ENCODE data around the gene ARV1.

Gene ARV1

GRCh38 chr1:230992100-230992774, 13.3 kb downstream of the ARV1 start:
- Histone ChIP-seq H3K4me1 (ENCODE audit: insufficient read depth, low read length, poor library complexity, severe bottlenecking) (no peaks in the 10 kb centered on the region), H3K4me3 (ENCODE audit: low read length, poor library complexity, severe bottlenecking) (no peak overlapping the region), H3K9me3 (ENCODE audit: insufficient read depth, low read depth, low read length) (no peaks in the 10 kb centered on the region), H3F3A (ENCODE audit: low read depth) (no peaks in the 10 kb centered on the region), H3K9ac (ENCODE audit: low read depth, low read length, poor library complexity, severe bottlenecking) (no peak overlapping the region), H3K4me2 (ENCODE audit: low read depth, low read length, poor library complexity, severe bottlenecking) (no peak overlapping the region), H2AFZ (ENCODE audit: low read length) (no peak overlapping the region), H3K36me3 (ENCODE audit: insufficient read depth, low read length) (no peaks in the 10 kb centered on the region), H3K9me2 (replicated peaks; ENCODE audit: low read depth, low read length) (no peaks in the 10 kb centered on the region), H3K27me3 (ENCODE audit: insufficient read depth, low read length, poor library complexity, severe bottlenecking) (no peaks in the 10 kb centered on the region), H3K79me2 (ENCODE audit: insufficient read depth, low read length) (no peaks in the 10 kb centered on the region), H4K20me1 (ENCODE audit: insufficient read depth, low read length, poor library complexity, severe bottlenecking) (no peaks in the 10 kb centered on the region)
- TF ChIP-seq, protein P1, sequence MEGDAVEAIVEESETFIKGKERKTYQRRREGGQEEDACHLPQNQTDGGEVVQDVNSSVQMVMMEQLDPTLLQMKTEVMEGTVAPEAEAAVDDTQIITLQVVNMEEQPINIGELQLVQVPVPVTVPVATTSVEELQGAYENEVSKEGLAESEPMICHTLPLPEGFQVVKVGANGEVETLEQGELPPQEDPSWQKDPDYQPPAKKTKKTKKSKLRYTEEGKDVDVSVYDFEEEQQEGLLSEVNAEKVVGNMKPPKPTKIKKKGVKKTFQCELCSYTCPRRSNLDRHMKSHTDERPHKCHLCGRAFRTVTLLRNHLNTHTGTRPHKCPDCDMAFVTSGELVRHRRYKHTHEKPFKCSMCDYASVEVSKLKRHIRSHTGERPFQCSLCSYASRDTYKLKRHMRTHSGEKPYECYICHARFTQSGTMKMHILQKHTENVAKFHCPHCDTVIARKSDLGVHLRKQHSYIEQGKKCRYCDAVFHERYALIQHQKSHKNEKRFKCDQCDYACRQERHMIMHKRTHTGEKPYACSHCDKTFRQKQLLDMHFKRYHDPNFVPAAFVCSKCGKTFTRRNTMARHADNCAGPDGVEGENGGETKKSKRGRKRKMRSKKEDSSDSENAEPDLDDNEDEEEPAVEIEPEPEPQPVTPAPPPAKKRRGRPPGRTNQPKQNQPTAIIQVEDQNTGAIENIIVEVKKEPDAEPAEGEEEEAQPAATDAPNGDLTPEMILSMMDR (conservative IDR thresholded peaks at IDR 0.05; ENCODE audit: low read length), result no peak
- TF ChIP-seq EZH2phosphoT487 (IDR thresholded peaks at IDR 0.05; ENCODE audit: borderline replicate concordance), result no peak

DNA sequence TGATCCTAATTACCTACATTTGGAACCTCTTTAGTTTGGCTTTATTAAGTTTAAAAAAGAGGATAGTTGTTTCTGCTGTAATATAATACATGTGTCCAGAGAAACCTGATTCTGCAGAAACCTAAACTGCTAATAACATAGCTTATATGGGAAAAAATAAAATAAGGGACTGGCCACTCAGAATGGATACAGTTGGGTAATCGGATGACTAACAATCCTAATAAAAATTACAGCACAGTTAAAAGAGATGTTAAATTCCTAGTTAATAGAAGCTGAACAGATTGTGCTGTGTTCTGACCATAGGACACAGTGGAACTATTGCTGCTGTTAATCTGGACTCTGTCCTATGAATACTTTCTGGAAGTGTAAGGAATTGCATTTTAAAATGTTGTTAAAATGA, 16.0 kb downstream of the ARV1 start:
- Histone ChIP-seq H3K27me3 (ENCODE audit: insufficient read depth, low read length, poor library complexity, severe bottlenecking) (no peaks in the 10 kb centered on the region), H3K4me2 (ENCODE audit: low read depth, low read length, poor library complexity, severe bottlenecking) (no peak overlapping the region), H3F3A (ENCODE audit: low read depth) (no peaks in the 10 kb centered on the region), H3K9ac (ENCODE audit: low read depth, low read length, poor library complexity, severe bottlenecking) (no peak overlapping the region), H2AFZ (ENCODE audit: low read length) (no peak overlapping the region), H3K4me3 (ENCODE audit: low read length, poor library complexity, severe bottlenecking) (no peak overlapping the region), H3K79me2 (ENCODE audit: insufficient read depth, low read length) (no peaks in the 10 kb centered on the region), H3K36me3 (ENCODE audit: insufficient read depth, low read length) (no peaks in the 10 kb centered on the region; the same call in 1 of the 2 replicates), H3K9me3 (ENCODE audit: insufficient read depth, low read depth, low read length) (no peaks in the 10 kb centered on the region), H3K4me1 (ENCODE audit: insufficient read depth, low read length, poor library complexity, severe bottlenecking) (no peaks in the 10 kb centered on the region), H4K20me1 (ENCODE audit: insufficient read depth, low read length, poor library complexity, severe bottlenecking) (no peaks in the 10 kb centered on the region), H3K9me2 (replicated peaks; ENCODE audit: low read depth, low read length) (no peaks in the 10 kb centered on the region)
- TF ChIP-seq EZH2phosphoT487 (IDR thresholded peaks at IDR 0.05; ENCODE audit: borderline replicate concordance), result no peak
- TF ChIP-seq, protein P1 (conservative IDR thresholded peaks at IDR 0.05; ENCODE audit: low read length), result no peak

DNA sequence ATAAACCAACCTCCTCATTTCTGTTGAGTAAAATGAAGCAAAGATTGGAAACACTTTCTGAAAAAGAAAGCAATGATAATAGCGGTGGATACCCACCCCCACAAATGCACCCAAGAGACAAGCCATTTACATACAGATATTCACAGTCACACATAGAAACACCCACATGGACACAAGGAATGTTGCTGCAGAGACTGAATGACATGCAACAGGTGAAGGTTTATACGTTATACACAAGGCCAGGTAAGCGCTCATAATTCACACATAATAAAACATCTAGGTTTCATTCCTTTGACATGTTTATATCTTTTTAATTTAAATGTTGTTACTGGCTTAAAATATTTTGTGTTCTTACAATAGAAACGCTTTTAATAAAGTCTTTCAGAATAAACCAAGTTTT, 21.3 kb downstream of the ARV1 start:
- H3K9me2 ChIP-seq (replicated peaks; ENCODE audit: low read depth, low read length), result no peaks in the 10 kb centered on the region
- no peaks in the 10 kb centered on the region for H3K27me3 ChIP-seq (ENCODE audit: insufficient read depth, low read length, poor library complexity, severe bottlenecking)
- no peaks in the 10 kb centered on the region; the same call in 1 of the 2 replicates for H3K36me3 ChIP-seq (ENCODE audit: insufficient read depth, low read length)
- H2AFZ ChIP-seq (ENCODE audit: low read length), result no peak overlapping the region
- no peak overlapping the region for H3K4me2 ChIP-seq (ENCODE audit: low read depth, low read length, poor library complexity, severe bottlenecking)
- H4K20me1 ChIP-seq (ENCODE audit: insufficient read depth, low read length, poor library complexity, severe bottlenecking), result no peaks in the 10 kb centered on the region
- TF ChIP-seq, protein P1 (conservative IDR thresholded peaks at IDR 0.05; ENCODE audit: low read length), result no peak
- TF ChIP-seq EZH2phosphoT487 (IDR thresholded peaks at IDR 0.05; ENCODE audit: borderline replicate concordance), result no peak
- peaks cover 4% of the 10 kb centered on the region; the same call in 1 of the 2 replicates for H3K9me3 ChIP-seq (ENCODE audit: insufficient read depth, low read depth, low read length)
- no peaks in the 10 kb centered on the region for H3K4me1 ChIP-seq (ENCODE audit: insufficient read depth, low read length, poor library complexity, severe bottlenecking)
- H3K79me2 ChIP-seq (ENCODE audit: insufficient read depth, low read length), result no peaks in the 10 kb centered on the region
- H3K4me3 ChIP-seq (ENCODE audit: low read length, poor library complexity, severe bottlenecking), result no peak overlapping the region
- H3F3A ChIP-seq (ENCODE audit: low read depth), result no peaks in the 10 kb centered on the region
- H3K9ac ChIP-seq (ENCODE audit: low read depth, low read length, poor library complexity, severe bottlenecking), result no peak overlapping the region

Measured in Loucy (cell line).